HG03045 (cell line): ENCODE measurements around the gene PCCA.
"Not testable (repeated sequence)": the region's sequence is repeated elsewhere in the genome, so short reads cannot be mapped to it uniquely, and the experiment has no call there.

ENCODE experiments used
- ATAC-seq: cut with Tn5 transposase; IDR thresholded peaks from one replicate; pipeline ENCODE4 v1.9.1; 2021; ENCODE audit warnings: mild to moderate bottlenecking, moderate library complexity; ENCODE audit not compliant: unreplicated experiment

PCCA gene

GRCh38 chr13:100519626-100520025 lies 430.7 kb downstream of the PCCA start:
- ATAC-seq = no peak

DNA sequence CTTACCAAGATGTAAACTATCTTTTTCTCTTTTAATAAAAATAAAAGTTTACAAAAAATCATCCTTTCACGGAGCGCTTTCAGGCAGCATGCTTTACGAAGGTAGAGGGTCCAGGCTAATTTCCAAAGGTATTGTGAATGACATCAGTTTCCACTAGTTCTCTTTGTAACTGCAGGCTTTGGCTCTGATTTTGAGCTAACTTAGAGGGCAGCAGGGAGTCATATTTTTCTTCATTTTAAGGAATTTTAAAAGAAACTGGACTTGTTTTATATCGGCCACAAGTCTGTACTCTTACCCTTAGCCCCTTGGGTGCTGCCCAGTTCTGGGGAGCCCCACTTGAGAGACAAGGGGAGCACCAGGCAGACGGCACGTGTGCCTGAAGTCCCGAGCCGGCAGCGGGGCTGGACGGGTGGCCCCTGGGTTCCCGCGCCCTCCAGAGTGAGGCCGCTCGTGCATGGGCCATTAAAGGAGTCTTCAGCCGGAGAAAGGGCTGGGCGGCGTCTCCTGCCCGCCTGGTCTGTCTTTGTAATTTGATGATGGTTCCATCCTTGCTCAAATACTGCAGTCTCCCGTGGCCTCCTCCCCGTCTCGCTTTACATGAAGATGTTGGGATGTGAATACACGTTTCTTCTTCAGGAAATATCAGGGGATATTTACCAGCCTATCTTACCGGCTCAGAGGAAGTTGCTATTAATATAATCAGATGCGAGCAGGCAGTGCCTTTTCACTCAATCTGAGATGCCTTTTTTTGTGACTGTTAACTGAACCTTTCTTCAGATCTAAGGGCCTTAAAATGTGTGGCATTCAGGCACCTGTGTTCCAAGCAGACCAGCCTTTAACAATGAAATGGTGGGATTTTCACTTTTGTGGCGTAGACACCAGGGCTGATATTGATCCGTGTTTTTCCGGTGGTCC lies 432.3 kb downstream of the PCCA start:
- no peak for ATAC-seq

GRCh38 chr13:100521851-100522617 lies 433.1 kb downstream of the PCCA start:
- no peak for ATAC-seq

- ATAC-seq = no peak
These were observed 433.9 kb downstream of the PCCA start for GRCh38 chr13:100522618-100523309.

GRCh38 chr13:100523411-100523810 lies 434.5 kb downstream of the PCCA start:
- no peak for ATAC-seq

GRCh38 chr13:100523981-100524386 lies 435.1 kb downstream of the PCCA start:
- ATAC-seq = no peak

DNA sequence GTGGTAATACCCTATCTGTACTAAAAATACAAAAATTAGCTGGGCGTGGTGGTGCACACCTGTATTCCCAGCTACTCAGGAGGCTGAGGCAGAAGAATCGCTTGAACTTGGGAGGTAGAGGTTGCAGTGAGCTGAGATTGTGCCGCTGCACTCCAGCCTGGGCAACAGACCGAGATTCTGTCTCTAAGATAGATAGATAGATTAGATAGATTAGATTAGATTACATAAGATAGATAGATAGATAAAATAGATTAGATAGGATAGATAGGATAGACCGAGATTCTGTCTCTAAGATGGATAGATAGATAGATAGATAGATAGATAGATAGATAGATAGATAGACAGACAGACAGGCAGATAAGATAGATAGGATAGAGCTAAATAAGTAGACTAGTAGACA lies 435.8 kb downstream of the PCCA start:
- ATAC-seq = not testable (repeated sequence)

DNA sequence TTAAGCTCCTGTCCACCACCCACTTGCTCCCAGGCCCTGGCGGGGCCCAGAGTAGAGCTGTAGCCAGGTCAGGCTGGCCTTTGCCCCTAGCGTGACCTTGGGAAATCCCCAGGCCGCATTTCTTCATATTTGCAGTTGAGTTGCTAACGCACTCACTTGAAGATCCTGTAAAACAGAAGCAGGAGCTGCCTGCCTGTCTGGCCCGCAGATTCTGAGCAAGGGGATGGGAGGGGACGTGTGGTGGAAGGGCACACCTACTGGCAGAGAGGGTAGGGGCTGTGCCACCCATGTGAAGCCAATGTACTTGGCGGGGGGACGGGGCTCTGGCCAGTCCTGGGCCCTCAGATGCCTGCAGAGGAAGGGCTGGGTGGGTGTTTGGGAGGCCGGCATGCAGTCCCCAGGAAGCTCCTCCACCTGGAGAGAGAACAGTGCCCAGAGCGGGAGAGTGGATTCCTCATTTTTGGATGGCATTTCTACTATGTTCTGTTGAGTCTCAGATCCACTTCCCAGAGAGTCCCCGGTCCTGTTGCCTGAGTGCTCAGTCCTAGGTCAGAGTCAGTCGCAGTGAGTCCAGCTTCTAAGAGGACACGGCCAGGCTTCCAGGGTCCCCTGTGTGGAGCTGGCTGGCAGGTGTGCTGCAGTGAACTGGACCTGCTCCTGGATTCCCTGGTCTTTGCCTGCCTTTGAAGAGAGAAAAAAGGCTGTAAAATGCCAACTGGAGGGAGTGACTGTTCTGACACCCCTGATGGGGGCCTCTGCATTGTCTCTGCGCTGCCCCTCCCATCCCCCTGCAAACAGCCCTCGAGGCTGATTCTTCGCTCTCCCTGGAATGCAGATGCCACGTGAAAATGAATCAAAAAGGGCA lies 436.8 kb downstream of the PCCA start:
- no peak for ATAC-seq

DNA sequence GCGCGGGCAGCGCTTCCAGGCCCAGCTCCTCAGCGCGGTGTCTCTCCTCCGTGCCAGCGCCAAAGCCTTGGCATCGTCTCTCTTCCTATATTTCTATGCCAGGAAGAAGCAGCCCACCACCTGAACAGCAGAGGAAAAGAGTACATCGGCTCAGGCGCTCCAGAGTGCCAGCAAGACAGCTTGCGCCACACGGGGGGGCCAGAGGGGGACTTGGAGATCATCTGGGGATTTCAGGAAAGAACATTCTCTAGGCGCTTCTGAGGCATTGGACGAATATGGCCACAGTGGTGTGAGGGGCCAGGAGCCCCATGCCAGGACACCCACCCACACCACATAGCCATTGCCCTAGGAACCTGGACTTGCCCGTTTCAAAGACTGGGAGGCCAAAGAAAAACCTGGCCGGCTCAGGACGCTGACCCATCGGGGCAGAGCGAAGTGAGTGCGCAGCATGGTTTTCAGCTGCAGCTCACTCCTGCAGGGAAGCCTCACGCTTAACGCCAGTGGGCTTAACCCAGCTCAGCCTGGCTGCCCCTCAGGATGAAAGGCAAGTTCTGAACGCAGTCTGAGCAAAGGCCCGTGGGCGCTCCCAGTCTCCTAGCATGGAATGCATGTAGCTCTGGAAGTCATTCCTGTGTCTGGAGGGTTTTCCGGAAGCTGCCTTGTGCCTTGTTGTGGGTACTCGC lies 437.6 kb downstream of the PCCA start:
- ATAC-seq = no peak

DNA sequence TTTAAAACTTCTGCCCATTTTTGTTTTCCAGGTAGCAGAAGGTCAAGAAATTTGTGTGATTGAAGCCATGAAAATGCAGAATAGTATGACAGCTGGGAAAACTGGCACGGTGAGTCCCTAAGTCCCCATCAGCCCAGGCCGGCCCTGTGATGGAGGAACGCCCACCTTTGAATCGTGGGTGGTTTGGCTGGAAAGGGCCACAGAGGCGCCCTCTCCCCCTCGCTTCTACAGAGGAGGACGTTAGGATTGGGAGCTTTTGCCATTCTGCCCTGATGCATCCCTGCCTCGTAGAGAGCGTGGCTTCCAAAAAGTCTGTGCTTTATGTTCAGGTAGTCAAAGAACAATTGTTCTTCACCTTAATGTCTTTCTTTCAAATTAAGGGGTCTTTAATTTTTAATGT lies 438.8 kb downstream of the PCCA start:
- no peak for ATAC-seq

GRCh38 chr13:100528353-100528752 lies 439.5 kb downstream of the PCCA start:
- ATAC-seq = no peak

DNA sequence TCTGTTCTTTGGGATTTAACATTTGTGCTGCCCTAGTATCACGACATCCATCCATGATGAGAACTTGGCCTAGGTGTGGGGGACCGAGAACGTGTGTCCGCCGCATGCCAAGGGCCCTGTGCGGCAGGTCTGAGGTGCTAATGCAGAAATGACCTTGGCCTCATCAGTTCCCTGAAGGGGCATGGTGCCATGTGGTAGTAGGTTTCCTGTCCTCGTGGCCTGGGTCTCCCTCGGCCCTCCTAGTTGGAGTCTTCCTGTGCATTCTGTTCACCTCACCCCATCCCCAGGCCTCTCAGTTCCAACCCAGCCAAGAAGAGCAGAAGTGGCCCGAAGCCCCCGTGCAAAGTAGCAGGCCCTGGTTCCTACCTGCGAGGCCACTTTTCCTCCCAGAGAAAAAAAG lies 439.9 kb downstream of the PCCA start:
- no peak for ATAC-seq

- no peak for ATAC-seq
These were observed 440.9 kb downstream of the PCCA start for GRCh38 chr13:100529666-100530377.

- no peak for ATAC-seq
These were observed 441.8 kb downstream of the PCCA start for GRCh38 chr13:100530671-100531213.

- no peak for ATAC-seq
These were observed 443.3 kb downstream of the PCCA start for GRCh38 chr13:100532090-100532766.

- no peak for ATAC-seq
These were observed 444.0 kb downstream of the PCCA start for GRCh38 chr13:100532836-100533435.

- ATAC-seq = no peak
These were observed 444.7 kb downstream of the PCCA start for GRCh38 chr13:100533588-100534041.
